HCT116 (cell line): ENCODE measurements around the gene HSDL2. TPM values are rescaled to one million over a fixed set of nuclear protein-coding genes. Genes with fewer than 3 reads are reported as not detected.

Source experiments
- EGR1 ChIP-seq: IDR thresholded peaks from 2 replicates; pipeline ENCODE4 v1.6.1; 2012; ENCODE audit warnings: low read depth
- ELF1 ChIP-seq: IDR thresholded peaks from 2 replicates; pipeline ENCODE4 v1.6.1; 2012; ENCODE audit warnings: low read depth, borderline replicate concordance
- EZH2phosphoT487 ChIP-seq: fragments of 200-600 bp; IDR thresholded peaks from 2 replicates; pipeline ENCODE4 v1.6.1; 2018; ENCODE audit warnings: antibody characterized with exemption, borderline replicate concordance
- FOSL1 ChIP-seq: IDR thresholded peaks from 2 replicates; pipeline ENCODE4 v1.6.1; 2012; ENCODE audit warnings: low read depth
- JUND ChIP-seq: IDR thresholded peaks from 2 replicates; pipeline ENCODE4 v1.6.1; 2012
- POLR2A ChIP-seq: IDR thresholded peaks from 2 replicates; pipeline ENCODE4 v1.7.0; 2011; ENCODE audit warnings: borderline replicate concordance; ENCODE audit not compliant: insufficient read depth, insufficient read length; ENCODE audit errors: extremely low read depth
- RAD21 ChIP-seq: IDR thresholded peaks from 2 replicates; pipeline ENCODE4 v1.6.1; 2012; ENCODE audit warnings: low read depth, mild to moderate bottlenecking
- SIN3A ChIP-seq: IDR thresholded peaks from 2 replicates; pipeline ENCODE4 v1.6.1; 2012; ENCODE audit warnings: low read depth
- SP1 ChIP-seq: IDR thresholded peaks from 2 replicates; pipeline ENCODE4 v1.6.1; 2012; ENCODE audit warnings: low read depth
- SRF ChIP-seq: IDR thresholded peaks from 2 replicates; pipeline ENCODE4 v1.6.1; 2012; ENCODE audit warnings: low read depth
- YY1 ChIP-seq: IDR thresholded peaks from 2 replicates; pipeline ENCODE4 v1.6.1; 2011; ENCODE audit warnings: low read length, low read depth, moderate library complexity, mild to moderate bottlenecking; ENCODE audit not compliant: insufficient replicate concordance; ENCODE audit errors: extremely low read depth
- ZFX ChIP-seq: fragments of 450-650 bp; IDR thresholded peaks from 2 replicates; pipeline ENCODE4 v1.6.1; 2017
- ZNF274 ChIP-seq: fragments of 200-500 bp; sonication (Bioruptor generic); IDR thresholded peaks from 2 replicates; pipeline ENCODE4 v1.6.1; 2014; ENCODE audit warnings: mild to moderate bottlenecking, low read depth, low read length, inconsistent platforms
- total RNA-seq: library from RNA; stranded (reverse); gene quantifications from one replicate; pipeline ENCODE4 v1.2.1, GENCODE V29; 2021; ENCODE audit not compliant: unreplicated experiment
- TF ChIP-seq, protein P1 (sequence below): IDR thresholded peaks from 2 replicates; pipeline ENCODE4 v1.6.1; 2012; ENCODE audit warnings: low read depth
- TF ChIP-seq, protein P2 (sequence below): IDR thresholded peaks from 2 replicates; pipeline ENCODE4 v1.6.1; 2012

The HSDL2 gene
- total RNA-seq, 1 experiment from 2014 or later: 33.9 TPM

DNA sequence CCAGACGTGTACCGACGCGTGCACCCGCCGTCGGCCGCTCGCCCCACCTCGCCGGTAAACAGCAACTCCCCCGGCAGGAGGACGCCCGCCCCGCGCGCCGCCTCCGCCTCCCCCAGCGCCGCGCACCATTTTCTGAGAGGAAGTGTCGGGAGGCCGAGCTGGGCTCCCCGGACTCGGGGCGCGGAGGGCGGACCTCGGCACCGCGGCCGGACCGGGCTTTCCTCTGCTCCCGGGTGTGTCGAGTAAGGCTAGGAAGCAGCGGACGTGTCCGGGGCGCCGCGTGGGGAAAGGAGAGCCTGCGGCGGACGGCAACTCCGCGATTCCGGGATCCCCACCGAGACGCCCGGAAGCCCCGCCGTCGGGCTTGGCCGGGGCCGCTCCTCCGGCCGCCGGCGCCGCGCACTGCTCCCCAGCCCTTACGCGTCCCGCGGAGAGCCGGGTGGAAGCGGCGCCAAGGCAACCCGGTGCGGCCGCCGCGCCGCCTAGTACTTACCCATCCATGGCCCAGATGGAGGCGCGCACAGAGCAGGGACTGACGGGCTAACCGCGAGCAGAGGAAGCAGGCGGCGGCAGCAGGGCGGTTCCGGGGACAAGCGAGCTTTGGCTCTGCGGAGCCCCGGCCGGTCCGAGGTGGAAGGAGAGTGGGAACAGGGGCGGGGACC is 46.8 kb upstream of the HSDL2 start, which contains the start of gene PTBP3 (continued):
- TF ChIP-seq, protein P1, sequence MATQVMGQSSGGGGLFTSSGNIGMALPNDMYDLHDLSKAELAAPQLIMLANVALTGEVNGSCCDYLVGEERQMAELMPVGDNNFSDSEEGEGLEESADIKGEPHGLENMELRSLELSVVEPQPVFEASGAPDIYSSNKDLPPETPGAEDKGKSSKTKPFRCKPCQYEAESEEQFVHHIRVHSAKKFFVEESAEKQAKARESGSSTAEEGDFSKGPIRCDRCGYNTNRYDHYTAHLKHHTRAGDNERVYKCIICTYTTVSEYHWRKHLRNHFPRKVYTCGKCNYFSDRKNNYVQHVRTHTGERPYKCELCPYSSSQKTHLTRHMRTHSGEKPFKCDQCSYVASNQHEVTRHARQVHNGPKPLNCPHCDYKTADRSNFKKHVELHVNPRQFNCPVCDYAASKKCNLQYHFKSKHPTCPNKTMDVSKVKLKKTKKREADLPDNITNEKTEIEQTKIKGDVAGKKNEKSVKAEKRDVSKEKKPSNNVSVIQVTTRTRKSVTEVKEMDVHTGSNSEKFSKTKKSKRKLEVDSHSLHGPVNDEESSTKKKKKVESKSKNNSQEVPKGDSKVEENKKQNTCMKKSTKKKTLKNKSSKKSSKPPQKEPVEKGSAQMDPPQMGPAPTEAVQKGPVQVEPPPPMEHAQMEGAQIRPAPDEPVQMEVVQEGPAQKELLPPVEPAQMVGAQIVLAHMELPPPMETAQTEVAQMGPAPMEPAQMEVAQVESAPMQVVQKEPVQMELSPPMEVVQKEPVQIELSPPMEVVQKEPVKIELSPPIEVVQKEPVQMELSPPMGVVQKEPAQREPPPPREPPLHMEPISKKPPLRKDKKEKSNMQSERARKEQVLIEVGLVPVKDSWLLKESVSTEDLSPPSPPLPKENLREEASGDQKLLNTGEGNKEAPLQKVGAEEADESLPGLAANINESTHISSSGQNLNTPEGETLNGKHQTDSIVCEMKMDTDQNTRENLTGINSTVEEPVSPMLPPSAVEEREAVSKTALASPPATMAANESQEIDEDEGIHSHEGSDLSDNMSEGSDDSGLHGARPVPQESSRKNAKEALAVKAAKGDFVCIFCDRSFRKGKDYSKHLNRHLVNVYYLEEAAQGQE: no peak
- TF ChIP-seq EGR1 (peak; percentile 81), RAD21 (no peak), YY1 (peak; percentile 55), JUND (no peak), ZNF274 (no peak), SIN3A (peak; percentile 63; the same call in 1 of the 2 replicates), SRF (no peak), ZFX (peak; percentile 47; the same call in 1 of the 2 replicates), ELF1 (no peak), EZH2phosphoT487 (no peak), SP1 (no peak), FOSL1 (no peak), POLR2A (peak; percentile 50)
- TF ChIP-seq, protein P2, sequence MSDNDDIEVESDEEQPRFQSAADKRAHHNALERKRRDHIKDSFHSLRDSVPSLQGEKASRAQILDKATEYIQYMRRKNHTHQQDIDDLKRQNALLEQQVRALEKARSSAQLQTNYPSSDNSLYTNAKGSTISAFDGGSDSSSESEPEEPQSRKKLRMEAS: peak; percentile 84
- TF ChIP-seq, all 23 proteins: peak for 8
